BLaER1 (cell line): Measurements from ENCODE around the gene TMEM205.
"Not testable (repeated sequence)": the region's sequence is repeated elsewhere in the genome, so short reads cannot be mapped to it uniquely, and the experiment has no call there.

ENCODE experiments used
- H3K27ac ChIP-seq: shearing (Covaris generic); formaldehyde crosslinking; 2 replicates; pipeline ENCODE4 v1.8.1; 2022
- H3K27me3 ChIP-seq: shearing (Covaris generic); formaldehyde crosslinking; 2 replicates; pipeline ENCODE4 v1.8.1; 2022
- H3K36me3 ChIP-seq: shearing (Covaris generic); formaldehyde crosslinking; 2 replicates; pipeline ENCODE4 v1.8.1; 2022
- H3K4me1 ChIP-seq: shearing (Covaris generic); formaldehyde crosslinking; 2 replicates; pipeline ENCODE4 v1.8.1; 2022
- H3K4me2 ChIP-seq: shearing (Covaris generic); formaldehyde crosslinking; 2 replicates; pipeline ENCODE4 v1.8.1; 2022
- H3K4me3 ChIP-seq: shearing (Covaris generic); formaldehyde crosslinking; 2 replicates; pipeline ENCODE4 v1.8.1; 2022
- H3K9ac ChIP-seq: shearing (Covaris generic); formaldehyde crosslinking; 2 replicates; pipeline ENCODE4 v1.8.1; 2022
- H3K9me3 ChIP-seq: shearing (Covaris generic); formaldehyde crosslinking; 2 replicates; pipeline ENCODE4 v1.8.1; 2022
- H4K20me1 ChIP-seq: shearing (Covaris generic); formaldehyde crosslinking; 2 replicates; pipeline ENCODE4 v1.8.1; 2022
- Cebpa-rat ChIP-seq: shearing (Covaris generic); IDR thresholded peaks from 2 replicates; pipeline ENCODE4 v1.8.1; 2022

TMEM205 gene

GRCh38 chr19:11379857-11380350 lies 33.8 kb upstream of the TMEM205 start:
- H3K4me2 ChIP-seq = peak overlapping the region; percentile 87; the same call in 1 of the 2 replicates
- H3K9ac ChIP-seq = no peak overlapping the region
- H3K9me3 ChIP-seq = no peaks in the 10 kb centered on the region
- H4K20me1 ChIP-seq = peaks cover 8% of the 10 kb centered on the region
- H3K27ac ChIP-seq = no peak overlapping the region
- H3K27me3 ChIP-seq = peaks cover 5% of the 10 kb centered on the region; the same call in 1 of the 2 replicates
- peaks cover 80% of the 10 kb centered on the region for H3K4me1 ChIP-seq
- H3K4me3 ChIP-seq = no peak overlapping the region
- TF ChIP-seq Cebpa-rat = no peak
- H3K36me3 ChIP-seq = no peaks in the 10 kb centered on the region

DNA sequence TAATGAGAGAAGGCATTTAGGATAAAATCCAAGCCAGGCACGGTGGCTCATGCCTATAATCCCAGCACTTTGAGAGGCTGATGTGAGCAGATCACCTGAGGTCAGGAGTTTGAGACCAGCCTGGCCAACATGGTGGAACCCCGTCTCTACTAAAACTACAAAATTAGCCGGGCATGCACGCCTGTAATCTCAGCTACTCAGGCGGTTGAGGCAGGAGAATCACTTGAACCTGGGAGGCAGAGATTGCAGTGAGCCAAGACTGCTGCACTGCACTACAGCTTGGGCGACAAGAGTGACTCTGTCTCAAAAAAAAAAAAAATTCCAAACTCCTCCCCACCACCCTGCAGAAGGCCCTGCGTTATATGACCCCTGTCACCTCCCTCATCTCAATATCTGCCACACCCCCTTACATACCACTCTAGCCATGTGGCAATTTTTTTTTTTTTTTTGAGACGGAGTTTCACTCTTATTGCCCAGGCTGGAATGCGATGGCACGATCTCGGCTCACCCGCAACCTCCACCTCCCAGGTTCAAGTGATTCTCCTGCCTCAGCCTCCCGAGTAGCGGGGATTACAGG lies 33.3 kb upstream of the TMEM205 start:
- not testable (repeated sequence) for H3K9ac ChIP-seq, H3K4me3 ChIP-seq, H3K36me3 ChIP-seq, H3K27ac ChIP-seq, H3K4me2 ChIP-seq, H4K20me1 ChIP-seq, H3K9me3 ChIP-seq, H3K27me3 ChIP-seq
- peaks cover 74% of the 10 kb centered on the region for H3K4me1 ChIP-seq

DNA sequence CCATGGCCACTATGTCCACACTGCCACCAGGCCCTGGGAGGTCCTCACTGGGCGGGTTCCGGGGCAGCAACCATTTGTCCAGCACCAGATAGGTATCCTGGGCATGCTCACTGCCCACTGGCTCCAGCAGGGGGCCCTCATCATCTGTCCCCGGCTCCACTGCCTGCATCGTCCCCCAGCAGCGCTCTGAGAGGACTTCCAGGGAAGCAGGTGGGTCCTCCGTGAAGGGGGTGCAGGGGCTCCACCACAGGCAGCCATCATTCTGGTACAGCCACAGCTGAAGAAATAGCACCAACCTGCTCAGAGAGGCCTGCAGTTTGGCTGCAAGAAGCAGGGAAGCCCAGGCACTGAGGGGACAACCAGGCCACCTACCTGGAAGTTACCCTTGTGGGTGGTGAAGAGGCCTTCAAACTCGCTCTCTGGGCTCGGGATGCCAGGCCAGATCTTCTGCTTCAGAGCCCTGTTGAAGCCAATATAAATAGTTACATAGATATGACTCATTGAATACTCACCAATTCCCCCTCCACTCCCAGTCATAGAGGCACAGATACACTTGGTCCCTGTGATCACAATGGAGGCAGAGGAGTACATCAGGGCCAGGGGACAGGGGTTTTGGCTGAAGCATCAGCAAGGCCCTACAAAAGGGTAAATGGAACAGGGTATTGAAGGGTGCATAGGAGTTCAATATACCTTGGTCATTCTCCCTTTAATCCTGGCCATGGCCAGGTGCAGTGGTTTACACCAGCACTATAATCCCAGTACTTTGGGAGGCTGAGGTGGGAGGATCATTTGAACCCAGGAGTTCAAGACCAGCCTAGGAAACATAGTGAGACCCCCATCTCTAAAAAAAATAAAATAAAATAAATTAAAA lies 32.5 kb upstream of the TMEM205 start:
- Histone ChIP-seq H3K4me1 (peaks cover 74% of the 10 kb centered on the region), H3K27ac (no peak overlapping the region), H3K9me3 (no peaks in the 10 kb centered on the region), H3K4me2 (peak overlapping the region; percentile 98), H3K4me3 (no peak overlapping the region), H3K27me3 (peaks cover 5% of the 10 kb centered on the region; the same call in 1 of the 2 replicates), H3K9ac (no peak overlapping the region), H4K20me1 (peaks cover 8% of the 10 kb centered on the region), H3K36me3 (no peaks in the 10 kb centered on the region)
- no peak for TF ChIP-seq Cebpa-rat

GRCh38 chr19:11377756-11378155 lies 31.7 kb upstream of the TMEM205 start:
- no peak overlapping the region for H3K27ac ChIP-seq
- H3K4me1 ChIP-seq = peaks cover 70% of the 10 kb centered on the region
- no peak overlapping the region for H3K4me3 ChIP-seq
- H3K27me3 ChIP-seq = no peaks in the 10 kb centered on the region
- peaks cover 8% of the 10 kb centered on the region for H4K20me1 ChIP-seq
- TF ChIP-seq Cebpa-rat = no peak
- no peaks in the 10 kb centered on the region for H3K9me3 ChIP-seq
- H3K36me3 ChIP-seq = no peaks in the 10 kb centered on the region
- peak overlapping the region; percentile 98 for H3K4me2 ChIP-seq
- H3K9ac ChIP-seq = no peak overlapping the region

DNA sequence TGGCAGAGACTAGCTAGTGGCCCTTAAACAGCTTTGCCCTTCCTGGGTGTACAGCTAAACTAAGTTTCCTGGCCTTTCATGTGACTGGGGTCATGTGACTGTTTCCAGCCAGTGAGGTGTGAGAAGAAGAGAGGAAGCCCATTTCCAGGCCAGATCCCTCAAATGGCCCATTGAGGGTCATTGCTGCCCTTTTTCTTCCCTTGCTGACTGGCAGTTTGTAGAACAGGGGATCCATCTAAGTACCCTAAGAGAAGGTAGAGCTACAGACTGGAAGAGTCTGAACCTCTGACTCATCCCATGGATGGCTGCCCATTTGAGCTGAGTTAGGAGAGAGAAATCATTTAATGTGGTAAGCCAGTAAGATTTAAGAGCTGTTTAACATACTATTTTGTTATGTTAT lies 31.2 kb upstream of the TMEM205 start:
- H3K9ac ChIP-seq = no peak overlapping the region
- peak overlapping the region; percentile 98 for H3K4me2 ChIP-seq
- peaks cover 68% of the 10 kb centered on the region for H3K4me1 ChIP-seq
- no peaks in the 10 kb centered on the region for H3K9me3 ChIP-seq
- no peak overlapping the region for H3K27ac ChIP-seq
- H3K27me3 ChIP-seq = no peaks in the 10 kb centered on the region
- no peak for TF ChIP-seq Cebpa-rat
- H3K36me3 ChIP-seq = no peaks in the 10 kb centered on the region
- no peak overlapping the region for H3K4me3 ChIP-seq
- H4K20me1 ChIP-seq = peaks cover 8% of the 10 kb centered on the region

DNA sequence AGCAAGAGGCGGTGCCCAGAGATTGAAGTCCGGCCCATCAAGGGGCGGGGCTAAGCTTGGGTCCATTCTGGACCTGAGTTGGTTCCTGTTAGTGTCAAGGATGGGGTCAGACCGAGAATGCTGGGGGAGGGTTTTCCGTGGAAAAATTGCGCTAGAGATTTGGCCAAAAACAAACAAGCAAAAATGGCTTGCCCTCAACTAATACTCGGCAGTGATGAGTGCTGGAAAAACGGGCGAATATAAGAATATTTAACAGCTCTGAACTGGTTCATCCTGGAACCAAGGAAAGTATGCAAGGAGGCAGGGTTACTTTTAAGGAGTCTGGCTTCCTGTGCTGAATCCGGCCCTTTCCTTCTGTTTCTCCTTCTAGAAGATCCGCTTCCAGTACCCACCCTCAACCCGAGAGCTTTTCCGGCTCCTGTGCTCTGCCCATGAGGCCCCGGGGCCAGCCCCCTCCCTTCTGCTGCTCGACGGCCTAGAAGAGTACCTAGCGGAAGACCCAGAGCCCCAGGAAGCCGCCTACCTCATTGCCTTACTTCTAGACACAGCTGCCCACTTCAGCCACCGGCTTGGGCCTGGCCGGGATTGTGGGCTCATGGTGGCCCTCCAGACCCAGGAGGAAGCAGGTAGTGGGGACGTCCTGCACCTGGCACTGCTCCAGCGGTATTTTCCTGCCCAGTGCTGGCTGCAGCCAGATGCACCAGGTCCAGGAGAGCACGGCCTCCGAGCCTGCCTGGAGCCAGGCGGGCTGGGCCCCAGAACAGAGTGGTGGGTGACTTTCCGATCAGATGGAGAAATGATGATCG lies 29.3 kb upstream of the TMEM205 start:
- Histone ChIP-seq H3K27me3 (no peaks in the 10 kb centered on the region), H4K20me1 (no peaks in the 10 kb centered on the region), H3K27ac (peak overlapping the region; percentile 79), H3K9me3 (no peaks in the 10 kb centered on the region), H3K4me3 (peak overlapping the region; percentile 72), H3K9ac (peak overlapping the region; percentile 93), H3K36me3 (no peaks in the 10 kb centered on the region), H3K4me2 (peak overlapping the region; percentile 98), H3K4me1 (peaks cover 56% of the 10 kb centered on the region)
- TF ChIP-seq Cebpa-rat = no peak

DNA sequence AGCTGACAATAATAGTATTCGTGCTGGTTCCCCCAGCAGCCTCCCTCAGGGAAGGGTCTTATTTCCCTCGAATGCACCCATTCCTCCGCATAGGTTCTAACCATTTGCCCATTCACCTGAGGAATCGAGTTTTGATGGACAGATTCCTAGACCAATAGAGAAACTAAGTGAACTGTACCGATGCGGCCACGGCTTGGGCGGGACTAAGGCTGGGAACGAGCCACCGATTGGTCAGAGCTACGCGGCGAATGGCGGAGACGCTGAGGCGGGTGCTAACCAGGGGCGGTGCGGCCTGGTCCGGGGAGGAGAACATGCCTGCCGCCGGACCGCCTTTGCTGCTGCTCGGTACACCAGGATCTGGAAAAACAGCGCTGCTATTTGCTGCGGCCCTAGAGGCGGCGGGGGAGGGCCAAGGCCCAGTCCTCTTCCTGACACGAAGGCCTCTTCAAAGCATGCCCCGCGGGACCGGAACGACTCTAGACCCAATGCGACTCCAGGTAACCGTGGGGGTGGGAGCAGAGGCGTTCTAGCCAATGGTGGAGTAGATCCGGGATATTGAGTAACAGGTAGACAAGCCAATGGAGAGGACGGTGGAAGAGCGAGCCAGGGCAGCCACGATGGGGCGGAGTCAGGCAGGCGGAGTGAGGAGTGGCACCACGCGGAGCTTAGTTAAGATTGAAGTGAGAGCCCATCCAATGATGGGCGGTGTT lies 28.5 kb upstream of the TMEM205 start, which contains the start of gene SWSAP1:
SWSAP1 (plus strand) TSS at position 234 of the 710 bp plus-strand sequence; CDS start at position 249, 15 bp downstream.
- Histone ChIP-seq H3K27ac (peak within 1 kb of the TSS; percentile 95), H3K36me3 (no peaks in the 10 kb centered on the region), H4K20me1 (0 out of 2 replicates have a peak, but pooled peaks cover 3% of the 10 kb centered on the region), H3K4me3 (peak within 1 kb of the TSS; percentile 72), H3K9me3 (no peaks in the 10 kb centered on the region), H3K4me1 (peaks cover 49% of the 10 kb centered on the region), H3K4me2 (peak within 1 kb of the TSS; percentile 98), H3K9ac (peak within 1 kb of the TSS; percentile 93), H3K27me3 (no peaks in the 10 kb centered on the region)
- TF ChIP-seq Cebpa-rat = peak; percentile 61; the same call in 1 of the 2 replicates

- Histone ChIP-seq H4K20me1 (0 out of 2 replicates have a peak, but pooled peaks cover 6% of the 10 kb centered on the region), H3K9me3 (no peaks in the 10 kb centered on the region), H3K27ac (no peak overlapping the region), H3K27me3 (no peaks in the 10 kb centered on the region), H3K4me2 (peak overlapping the region; percentile 80), H3K4me1 (peaks cover 49% of the 10 kb centered on the region), H3K4me3 (peak overlapping the region; percentile 72), H3K36me3 (no peaks in the 10 kb centered on the region), H3K9ac (no peak overlapping the region)
- TF ChIP-seq Cebpa-rat = no peak
Observed at GRCh38 chr19:11373885-11374432, 27.9 kb upstream of the TMEM205 start.
